NCI-H524 treated with DMSO at 0.1 percent for 48 hours (cell line): ENCODE data around the gene RTF1.

Source experiments
- DNase-seq: peaks from one replicate; lab custom pipeline; 2025; lab: John Stamatoyannopoulos, UW

RTF1 gene

DNA sequence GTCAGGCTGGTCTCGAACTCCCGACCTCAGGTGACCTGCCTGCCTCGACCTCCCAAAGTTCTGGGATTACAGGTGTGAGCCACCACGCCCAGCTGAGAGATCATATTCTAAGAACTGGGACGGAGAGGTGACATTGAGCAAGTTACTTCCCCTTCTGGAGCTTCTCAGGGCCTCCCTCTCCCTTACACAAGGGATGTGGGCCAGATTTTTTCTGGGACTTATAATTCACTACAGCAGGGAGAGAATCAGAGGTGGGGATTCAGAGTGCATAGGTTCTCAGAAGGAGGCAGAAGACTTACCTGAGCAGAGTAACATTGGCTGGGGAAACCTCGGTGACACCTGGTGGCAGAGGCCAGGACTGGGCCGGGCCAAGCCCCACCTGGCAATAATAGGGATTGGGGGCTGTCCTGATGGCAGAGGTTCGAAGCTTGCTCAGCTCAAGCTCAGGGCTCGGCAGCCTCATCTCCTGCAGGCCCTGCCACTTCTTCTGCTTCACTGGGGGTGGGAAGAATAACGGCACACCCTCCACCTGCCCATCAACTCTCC lies 90.0 kb downstream of the RTF1 start:
- DNase-seq: no peak

DNA sequence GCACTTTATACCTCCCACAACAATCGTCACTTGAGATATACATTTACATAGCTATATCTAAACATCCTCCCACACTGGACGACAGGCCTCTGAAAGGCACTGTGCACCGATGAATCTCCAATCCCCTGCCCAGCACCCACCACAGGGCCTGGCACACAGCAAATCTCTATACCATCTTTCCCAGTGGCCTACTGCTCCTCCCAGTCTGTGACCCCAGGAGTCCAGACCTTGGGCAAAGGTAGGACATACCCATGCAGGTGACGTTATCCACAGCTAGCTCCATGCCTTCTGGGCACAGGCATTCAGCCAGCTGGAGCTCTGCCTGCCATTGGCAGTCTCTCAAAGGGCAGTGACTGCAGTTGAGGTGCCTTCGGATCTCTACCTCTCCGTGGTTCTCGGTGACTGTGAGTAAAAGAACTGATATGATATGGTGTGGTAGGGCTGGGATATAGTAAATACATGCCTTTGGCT lies 91.0 kb downstream of the RTF1 start:
- DNase-seq: no peak

DNA sequence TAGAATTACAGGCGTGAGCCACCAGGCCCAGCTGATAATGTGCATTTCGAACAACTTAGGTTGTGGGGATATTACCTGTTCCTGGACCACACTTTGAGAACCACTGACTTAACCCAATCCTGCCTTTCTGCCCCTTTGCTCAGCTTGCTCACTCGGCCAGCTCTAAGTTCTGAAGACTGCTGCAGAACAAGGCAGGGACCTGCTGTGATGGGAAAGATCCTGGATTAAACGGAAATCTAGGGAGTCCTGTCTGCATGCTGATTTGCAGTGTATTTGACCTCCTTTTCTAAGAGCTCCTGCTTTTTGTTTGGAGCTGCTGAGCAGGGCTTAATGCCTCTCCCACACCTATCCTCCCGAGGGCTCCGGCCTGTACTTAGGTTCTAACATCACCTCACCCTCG lies 93.8 kb downstream of the RTF1 start:
- DNase-seq: no peak

DNA sequence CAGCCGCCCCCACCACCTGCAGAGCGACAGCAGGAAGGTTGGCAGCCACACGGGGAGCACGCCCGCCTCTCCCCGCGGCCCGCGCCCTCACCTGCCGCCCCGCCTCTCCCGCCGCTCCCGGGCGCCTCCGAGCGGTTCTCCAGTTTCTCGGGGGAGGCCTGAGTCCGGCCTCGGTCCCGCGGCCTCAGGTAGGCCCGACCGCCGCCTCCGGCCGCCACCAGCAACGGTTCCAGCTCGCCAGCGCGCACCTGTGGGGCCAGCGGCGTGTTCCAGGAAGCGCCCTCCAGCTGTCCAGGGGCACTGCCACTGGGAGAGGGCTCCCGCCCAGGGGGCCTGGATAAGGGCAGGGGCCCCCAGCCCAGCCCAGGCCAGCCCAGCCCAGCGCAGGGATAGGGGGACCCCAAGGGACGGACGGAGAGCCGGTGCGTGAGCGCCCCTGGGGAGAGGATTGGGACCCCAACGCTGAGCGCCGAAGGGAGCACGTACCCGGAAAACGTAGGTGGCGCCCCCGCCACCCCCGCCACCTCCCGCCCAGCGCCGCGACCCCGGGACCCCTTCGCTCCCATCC lies 94.5 kb downstream of the RTF1 start:
- no peak for DNase-seq

DNA sequence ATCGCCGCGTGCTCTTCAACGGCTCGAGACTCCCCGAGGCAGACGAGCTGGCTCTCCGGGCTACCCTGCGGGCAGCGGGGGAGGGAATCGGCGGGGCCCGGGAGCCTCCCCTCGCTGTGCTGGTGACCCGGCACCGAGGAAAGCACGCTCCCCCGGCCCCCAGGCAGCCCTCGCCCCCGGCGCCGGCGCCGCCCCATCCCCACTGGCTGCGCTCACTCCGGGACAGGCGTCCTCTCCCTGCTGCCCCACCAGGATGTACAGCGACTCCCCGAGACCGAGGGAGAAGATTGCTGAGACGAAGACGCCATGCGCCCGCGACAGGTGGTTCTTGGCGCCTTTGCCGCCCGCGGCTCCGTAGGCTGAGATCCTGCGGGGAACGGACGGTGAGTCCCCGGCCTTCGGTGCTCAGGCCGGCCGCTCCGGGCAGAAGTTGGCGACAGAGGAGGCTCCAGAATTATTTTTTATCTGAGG lies 95.0 kb downstream of the RTF1 start:
- no peak for DNase-seq

DNA sequence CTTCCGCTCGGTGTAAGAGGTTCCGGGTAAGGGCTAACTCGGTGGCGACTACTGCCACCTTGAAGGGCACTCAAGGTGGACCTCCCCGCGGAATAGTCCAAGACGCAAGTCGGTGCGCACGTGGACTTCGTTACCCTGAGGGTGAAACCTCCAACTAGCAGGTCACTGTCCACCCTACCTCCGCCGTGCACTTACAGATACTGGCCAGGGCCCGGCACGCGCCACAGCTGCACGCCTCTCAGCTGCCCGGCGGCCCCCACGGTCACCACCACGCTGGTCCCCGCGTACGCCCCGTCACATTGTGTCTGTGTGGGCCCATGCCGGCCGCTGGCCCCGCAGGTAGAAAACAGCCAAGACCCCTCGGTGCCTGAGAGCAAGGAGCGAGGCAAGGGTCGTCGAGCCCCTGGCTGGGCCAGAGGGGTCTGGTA lies 95.6 kb downstream of the RTF1 start:
- no peak for DNase-seq

DNA sequence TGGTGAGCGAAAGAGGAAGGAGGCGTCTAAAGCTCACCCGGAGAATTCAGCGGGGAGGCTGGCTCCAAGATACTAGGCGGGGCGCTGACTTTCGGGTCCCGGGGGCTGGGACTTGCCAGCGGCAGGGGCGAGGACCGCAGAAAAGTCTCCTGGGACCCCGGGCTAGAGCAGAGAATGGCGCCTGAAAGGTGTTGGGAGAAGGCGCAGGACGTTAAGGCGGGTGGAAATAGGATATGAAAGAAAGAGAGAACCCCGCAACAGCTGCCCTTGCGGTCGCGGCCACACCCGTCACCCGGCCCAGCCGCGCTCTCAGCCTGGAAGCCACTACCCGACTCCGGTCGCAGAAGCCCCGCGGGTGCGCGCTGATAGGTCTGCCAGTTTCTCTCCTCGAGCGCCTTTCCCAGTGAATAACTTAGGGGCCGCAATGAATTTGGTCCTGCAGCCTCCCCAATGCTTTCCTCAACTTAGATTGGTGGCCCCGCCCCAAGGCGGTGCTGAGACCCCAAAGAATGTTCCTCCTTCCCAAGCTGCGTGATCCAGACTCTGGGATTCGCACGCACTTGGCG lies 96.1 kb downstream of the RTF1 start:
- no peak for DNase-seq

DNA sequence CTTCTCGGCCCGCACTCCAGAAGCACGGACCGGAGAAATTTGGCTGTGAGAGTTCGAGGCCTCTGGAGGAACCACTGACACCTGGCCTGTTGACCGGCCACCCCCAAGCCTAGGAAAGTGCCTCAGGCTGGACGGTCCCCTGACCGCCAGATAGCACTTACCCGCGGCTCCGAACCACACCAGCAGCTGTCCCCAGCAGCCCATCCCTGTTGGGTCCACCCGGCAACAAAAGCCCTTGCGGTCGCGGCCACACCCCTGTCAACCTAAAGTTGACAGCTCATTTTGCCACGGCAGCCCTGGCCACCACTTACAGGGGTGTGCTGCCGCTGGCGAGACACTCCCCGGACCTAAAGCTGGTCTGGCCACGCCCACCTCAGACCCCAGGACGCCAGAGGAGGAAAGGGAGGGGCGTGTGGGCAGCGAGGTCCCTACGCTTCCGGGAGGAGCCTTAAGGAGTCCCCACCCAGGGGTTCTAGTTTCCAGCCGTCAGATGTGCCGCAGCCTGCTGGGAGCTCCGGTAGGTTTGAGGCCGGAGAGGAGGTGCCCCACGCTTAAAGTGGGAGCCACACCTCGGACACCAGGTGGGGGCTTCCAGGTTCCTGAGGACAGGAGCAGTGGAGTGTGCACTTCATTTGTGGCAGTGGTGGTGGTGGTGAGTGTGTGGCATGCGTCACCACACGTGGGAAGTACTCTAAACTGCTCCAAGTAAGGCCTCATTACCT lies 96.8 kb downstream of the RTF1 start, which contains the start of gene LTK:
Gene LTK, minus strand, starts transcription at position 322 of the 722 bp plus-strand sequence. Its CDS starts 118 bp downstream, at position 204.
- DNase-seq: peak; percentile 37

DNA sequence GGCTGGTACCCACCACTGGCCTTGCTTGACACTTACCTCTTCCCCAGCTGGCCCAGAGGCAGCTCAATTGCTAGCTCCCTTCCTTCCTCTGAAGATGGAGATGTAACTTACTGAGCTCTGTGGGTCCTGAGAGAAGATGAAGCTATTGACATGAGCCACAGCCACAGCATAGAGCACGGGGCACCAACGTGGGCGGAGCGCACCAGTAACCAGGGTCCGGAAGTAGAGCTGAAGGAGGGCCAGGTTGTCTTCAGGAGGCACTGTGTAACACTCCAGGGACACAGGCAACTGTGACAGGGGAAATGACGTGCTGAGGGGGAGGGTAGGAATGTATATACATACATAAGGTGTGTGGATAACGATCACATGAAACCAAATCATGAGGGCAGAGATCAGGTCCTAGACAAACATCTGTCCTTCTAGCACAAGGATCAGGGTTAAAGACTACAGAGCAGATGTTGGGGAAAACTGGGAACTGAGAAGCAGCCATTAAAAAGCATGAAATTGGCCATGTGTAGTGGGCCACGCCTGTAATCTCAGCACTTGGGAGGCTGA lies 101.1 kb downstream of the RTF1 start:
- no peak for DNase-seq

DNA sequence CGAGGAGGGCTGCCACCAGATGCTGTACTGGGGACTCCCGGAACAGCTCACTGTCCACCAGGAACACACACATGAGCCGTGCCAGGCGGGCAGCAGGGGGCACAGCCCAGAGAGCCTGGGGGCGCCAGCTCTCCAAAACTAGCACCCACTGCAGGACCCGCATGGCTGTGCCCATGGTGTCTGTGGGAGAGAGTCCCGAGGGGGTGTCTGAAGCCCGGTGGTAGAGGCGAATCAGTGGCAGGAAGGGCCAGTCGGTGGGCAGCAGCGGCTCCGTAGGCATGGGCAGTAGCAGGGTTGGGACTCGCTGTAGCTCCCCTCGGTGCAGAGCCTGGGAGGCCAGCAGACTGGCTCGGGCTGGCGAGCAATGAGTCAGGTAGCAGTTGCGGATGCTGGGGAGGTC lies 103.7 kb downstream of the RTF1 start:
- no peak for DNase-seq

DNA sequence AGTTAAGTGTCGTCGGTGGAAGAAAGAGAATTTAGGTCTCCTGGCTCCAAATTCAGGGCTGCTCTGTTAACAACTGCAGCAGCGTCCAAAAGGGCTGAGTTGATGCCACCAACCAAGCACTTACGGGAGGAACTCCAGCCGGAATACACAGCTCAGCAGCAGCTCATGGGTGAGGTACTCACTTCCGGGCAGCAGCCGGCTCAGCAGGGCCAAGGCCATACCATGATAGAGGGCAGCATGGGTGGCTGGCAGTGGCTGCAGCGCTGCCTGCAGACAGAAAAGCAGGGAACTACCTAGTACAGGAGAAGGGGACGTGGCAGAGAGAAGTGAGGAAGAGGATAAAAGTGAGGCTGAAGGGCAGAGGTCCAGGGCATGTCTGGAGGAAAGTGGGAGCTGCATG lies 104.7 kb downstream of the RTF1 start:
- DNase-seq: no peak

DNA sequence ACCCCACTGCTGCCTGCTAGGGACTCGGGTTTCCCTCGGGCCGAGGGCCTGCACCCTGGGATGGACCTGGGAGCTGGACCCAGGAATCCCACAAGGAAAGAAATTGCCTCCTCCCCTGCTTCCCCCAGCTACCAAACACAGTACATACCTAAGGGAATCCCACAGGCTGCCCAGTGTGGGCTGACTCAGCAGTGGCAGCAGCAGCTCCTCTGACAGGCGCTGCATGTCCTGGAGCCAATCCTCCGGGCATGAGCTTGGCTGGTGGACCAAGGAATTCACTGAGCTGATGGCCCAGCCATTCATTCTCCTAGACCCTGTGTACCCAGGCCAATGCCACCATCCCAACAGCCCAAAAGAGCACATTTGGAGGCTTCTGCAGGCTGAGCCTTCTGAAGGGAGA lies 106.2 kb downstream of the RTF1 start:
- DNase-seq: no peak

DNA sequence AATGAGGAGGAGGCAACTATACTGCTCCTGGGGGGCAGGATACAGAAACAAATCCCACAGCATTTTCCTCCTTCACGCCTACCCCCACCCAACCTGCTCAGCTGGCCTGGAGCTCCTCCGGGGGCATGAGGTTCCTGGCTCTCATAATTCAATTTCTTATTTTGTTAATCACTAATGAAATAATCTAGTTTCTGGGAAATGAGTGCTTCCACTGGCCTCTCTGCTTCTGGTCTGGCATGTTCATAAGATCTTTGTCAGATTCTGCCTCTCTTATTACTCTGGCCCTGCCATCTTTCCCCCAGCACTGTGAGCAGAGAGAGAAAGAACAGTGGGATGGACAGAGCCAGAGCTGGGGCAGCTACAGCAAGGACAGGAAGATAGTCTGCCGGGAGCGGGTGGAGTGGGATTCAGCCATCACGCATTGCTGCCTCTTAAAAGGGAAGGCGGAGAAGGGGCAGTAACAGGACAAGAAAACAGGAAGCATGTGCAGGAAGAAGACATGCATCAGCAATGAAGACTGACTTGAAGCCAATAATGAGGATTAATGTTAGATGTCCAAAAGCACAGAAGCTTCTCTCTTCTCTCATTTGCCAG lies 113.6 kb downstream of the RTF1 start:
- DNase-seq: no peak
